H1 (cell line): ENCODE data around the gene TRABD2B.

Experiments used
- JUN ChIP-seq: IDR thresholded peaks from 2 replicates; pipeline ENCODE4 v1.6.1; 2011; ENCODE audit warnings: low read depth, mild to moderate bottlenecking, improper control_type of control experiment, low read length
- TF ChIP-seq, protein P1 (sequence below), 3 experiments: IDR thresholded peaks; 1 replicate in 2 of 3; 2 replicates in 1 of 3; pipeline versions ENCODE4 v1.5.1 to v1.6.1; 2011; ENCODE audit warnings: low read length in 3 of 3, mild to moderate bottlenecking in 3 of 3, inconsistent platforms in 2 of 3, low read depth in 1 of 3, moderate library complexity in 1 of 3; ENCODE audit not compliant: insufficient read depth in 1 of 3; ENCODE audit errors: control extremely low read depth in 1 of 3

GRCh38 chr1:47868348-47868676, 128.9 kb downstream of the TRABD2B start:
- no peak for TF ChIP-seq JUN
- TF ChIP-seq, protein P1, sequence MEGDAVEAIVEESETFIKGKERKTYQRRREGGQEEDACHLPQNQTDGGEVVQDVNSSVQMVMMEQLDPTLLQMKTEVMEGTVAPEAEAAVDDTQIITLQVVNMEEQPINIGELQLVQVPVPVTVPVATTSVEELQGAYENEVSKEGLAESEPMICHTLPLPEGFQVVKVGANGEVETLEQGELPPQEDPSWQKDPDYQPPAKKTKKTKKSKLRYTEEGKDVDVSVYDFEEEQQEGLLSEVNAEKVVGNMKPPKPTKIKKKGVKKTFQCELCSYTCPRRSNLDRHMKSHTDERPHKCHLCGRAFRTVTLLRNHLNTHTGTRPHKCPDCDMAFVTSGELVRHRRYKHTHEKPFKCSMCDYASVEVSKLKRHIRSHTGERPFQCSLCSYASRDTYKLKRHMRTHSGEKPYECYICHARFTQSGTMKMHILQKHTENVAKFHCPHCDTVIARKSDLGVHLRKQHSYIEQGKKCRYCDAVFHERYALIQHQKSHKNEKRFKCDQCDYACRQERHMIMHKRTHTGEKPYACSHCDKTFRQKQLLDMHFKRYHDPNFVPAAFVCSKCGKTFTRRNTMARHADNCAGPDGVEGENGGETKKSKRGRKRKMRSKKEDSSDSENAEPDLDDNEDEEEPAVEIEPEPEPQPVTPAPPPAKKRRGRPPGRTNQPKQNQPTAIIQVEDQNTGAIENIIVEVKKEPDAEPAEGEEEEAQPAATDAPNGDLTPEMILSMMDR (IDR thresholded peaks at IDR 0.05; ENCODE audit: control extremely low read depth in 1 of 3, insufficient read depth in 1 of 3, low read depth in 1 of 3, low read length in 3 of 3) = no peak
